PC-3 (cell line): ENCODE data around the gene ZBED6.

ENCODE experiments used
- EZH2 ChIP-seq: fragments of 300-600 bp; sonication (generic); IDR thresholded peaks from one replicate; pipeline ENCODE4 v1.6.1; 2017; ENCODE audit warnings: antibody characterized with exemption, mild to moderate bottlenecking, low read length; ENCODE audit not compliant: unreplicated experiment
- TF ChIP-seq, protein P1 (sequence below): fragments of 300-600 bp; sonication (generic); conservative IDR thresholded peaks from 2 replicates; pipeline ENCODE4 v1.5.1; 2017; ENCODE audit warnings: antibody characterized with exemption, low read depth, mild to moderate bottlenecking, low read length

DNA sequence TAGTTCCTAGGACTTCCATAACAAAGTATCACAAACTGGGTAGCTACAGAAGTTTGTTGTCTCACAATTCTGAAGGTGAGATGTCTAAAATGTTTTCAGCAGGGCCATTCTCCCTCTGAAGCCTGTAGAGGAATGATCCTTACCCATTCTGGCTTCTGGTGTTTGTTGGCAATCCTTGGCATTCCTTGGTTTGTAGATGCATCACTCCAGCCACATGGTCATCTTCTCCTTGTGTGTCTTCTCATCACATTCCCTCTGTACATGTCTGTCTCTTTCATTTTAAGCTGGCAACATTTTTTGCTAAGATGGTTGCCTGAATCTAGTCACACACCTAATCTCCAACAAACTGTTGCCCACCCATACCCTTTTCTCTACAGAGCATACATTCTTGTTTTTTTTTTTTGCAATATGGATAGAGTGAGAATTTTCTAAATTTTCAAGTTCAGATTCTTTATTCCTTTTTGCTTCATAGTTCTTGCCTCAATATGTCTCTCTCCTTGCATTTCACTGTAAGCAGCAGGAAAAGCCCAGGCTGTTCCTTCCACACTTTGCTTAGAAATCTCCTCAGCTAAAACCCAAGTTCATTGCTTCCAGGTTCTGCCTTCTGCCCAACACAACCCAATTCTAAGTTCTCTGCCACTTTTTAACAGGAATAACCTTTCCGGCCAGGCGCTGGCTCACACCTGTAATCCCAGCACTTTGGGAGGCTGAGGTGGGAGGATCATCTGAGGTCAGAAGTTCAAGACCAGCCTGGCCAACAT is 18.3 kb downstream of the ZBED6 start:
- TF ChIP-seq, protein P1, sequence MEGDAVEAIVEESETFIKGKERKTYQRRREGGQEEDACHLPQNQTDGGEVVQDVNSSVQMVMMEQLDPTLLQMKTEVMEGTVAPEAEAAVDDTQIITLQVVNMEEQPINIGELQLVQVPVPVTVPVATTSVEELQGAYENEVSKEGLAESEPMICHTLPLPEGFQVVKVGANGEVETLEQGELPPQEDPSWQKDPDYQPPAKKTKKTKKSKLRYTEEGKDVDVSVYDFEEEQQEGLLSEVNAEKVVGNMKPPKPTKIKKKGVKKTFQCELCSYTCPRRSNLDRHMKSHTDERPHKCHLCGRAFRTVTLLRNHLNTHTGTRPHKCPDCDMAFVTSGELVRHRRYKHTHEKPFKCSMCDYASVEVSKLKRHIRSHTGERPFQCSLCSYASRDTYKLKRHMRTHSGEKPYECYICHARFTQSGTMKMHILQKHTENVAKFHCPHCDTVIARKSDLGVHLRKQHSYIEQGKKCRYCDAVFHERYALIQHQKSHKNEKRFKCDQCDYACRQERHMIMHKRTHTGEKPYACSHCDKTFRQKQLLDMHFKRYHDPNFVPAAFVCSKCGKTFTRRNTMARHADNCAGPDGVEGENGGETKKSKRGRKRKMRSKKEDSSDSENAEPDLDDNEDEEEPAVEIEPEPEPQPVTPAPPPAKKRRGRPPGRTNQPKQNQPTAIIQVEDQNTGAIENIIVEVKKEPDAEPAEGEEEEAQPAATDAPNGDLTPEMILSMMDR, result no peak
- TF ChIP-seq EZH2, result no peak
